GM21390 (cell line): ENCODE results near the gene LAMTOR2.
"Not testable (repeated sequence)": the region's sequence is repeated elsewhere in the genome, so short reads cannot be mapped to it uniquely, and the experiment has no call there.

Source experiments
- ATAC-seq: cut with Tn5 transposase; IDR thresholded peaks from one replicate; pipeline ENCODE4 v1.9.1; 2021; ENCODE audit not compliant: unreplicated experiment

LAMTOR2 gene

GRCh38 chr1:156051011-156051725 is 3.4 kb upstream of the LAMTOR2 start:
- ATAC-seq: no peak

GRCh38 chr1:156052862-156053767 is 1.5 kb upstream of the LAMTOR2 start:
- ATAC-seq: no peak

- no peak for ATAC-seq
Observed at GRCh38 chr1:156053768-156054499, 648 bp upstream of the LAMTOR2 start, which contains the start of gene UBQLN4. Gene UBQLN4, minus strand, starts transcription at chr1:156053798. Its CDS starts 97 bp downstream, at chr1:156053701.

GRCh38 chr1:156055281-156056048 is 883 bp downstream of the LAMTOR2 start:
- no peak for ATAC-seq

GRCh38 chr1:156056326-156056849 is 1.8 kb downstream of the LAMTOR2 start:
- no peak for ATAC-seq

- no peak for ATAC-seq
Observed at GRCh38 chr1:156060937-156061636, 6.5 kb downstream of the LAMTOR2 start, which contains the start of gene RAB25. Gene RAB25, plus strand, starts transcription at chr1:156061160. Its CDS starts 241 bp downstream, at chr1:156061401.

GRCh38 chr1:156062189-156062588 is 7.6 kb downstream of the LAMTOR2 start:
- ATAC-seq: no peak

GRCh38 chr1:156063997-156064285 is 9.4 kb downstream of the LAMTOR2 start:
- ATAC-seq: no peak

- no peak for ATAC-seq
Observed at GRCh38 chr1:156064615-156065014, 10.0 kb downstream of the LAMTOR2 start.

GRCh38 chr1:156065212-156065611 is 10.6 kb downstream of the LAMTOR2 start:
- ATAC-seq: no peak

GRCh38 chr1:156065871-156066270 is 11.3 kb downstream of the LAMTOR2 start:
- no peak for ATAC-seq

- ATAC-seq: no peak
Observed at GRCh38 chr1:156067262-156067661, 12.7 kb downstream of the LAMTOR2 start.

- no peak for ATAC-seq
Observed at GRCh38 chr1:156069490-156070455, 15.2 kb downstream of the LAMTOR2 start.

- ATAC-seq: no peak
Observed at GRCh38 chr1:156070548-156070947, 16.0 kb downstream of the LAMTOR2 start.

GRCh38 chr1:156071332-156071816 is 16.8 kb downstream of the LAMTOR2 start:
- ATAC-seq: not testable (repeated sequence)

GRCh38 chr1:156072251-156072650 is 17.7 kb downstream of the LAMTOR2 start:
- ATAC-seq: no peak

- no peak for ATAC-seq
Observed at GRCh38 chr1:156073110-156073687, 18.6 kb downstream of the LAMTOR2 start.

- no peak for ATAC-seq
Observed at GRCh38 chr1:156073740-156074139, 19.2 kb downstream of the LAMTOR2 start.
